HG03575 (cell line): ENCODE measurements around the gene ATP8B4.

Experiments used
- ATAC-seq: cut with Tn5 transposase; IDR thresholded peaks from one replicate; pipeline ENCODE4 v1.9.1; 2021; ENCODE audit not compliant: unreplicated experiment, insufficient number of reproducible peaks, low FRiP score; ENCODE audit errors: extremely low read depth

Gene ATP8B4

DNA sequence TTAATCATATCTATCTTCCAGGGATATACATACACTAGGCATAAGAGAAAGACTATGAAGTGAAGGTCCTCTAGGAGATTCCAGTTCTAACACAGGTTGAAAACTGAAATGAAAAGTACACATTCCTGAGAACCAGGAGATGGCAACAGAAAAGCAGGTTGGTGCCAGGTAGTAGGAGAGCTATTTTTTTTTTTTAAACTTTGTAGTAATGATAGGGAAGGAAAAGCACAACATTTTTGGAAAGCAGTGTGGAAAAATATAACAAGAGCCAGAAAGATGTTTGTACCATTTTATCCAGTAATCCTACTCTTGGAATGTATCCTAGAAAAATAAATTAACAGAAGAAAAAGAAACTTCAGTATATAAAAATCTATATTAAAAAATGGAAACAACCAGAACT is 308.3 kb downstream of the ATP8B4 start:
- no peak for ATAC-seq

DNA sequence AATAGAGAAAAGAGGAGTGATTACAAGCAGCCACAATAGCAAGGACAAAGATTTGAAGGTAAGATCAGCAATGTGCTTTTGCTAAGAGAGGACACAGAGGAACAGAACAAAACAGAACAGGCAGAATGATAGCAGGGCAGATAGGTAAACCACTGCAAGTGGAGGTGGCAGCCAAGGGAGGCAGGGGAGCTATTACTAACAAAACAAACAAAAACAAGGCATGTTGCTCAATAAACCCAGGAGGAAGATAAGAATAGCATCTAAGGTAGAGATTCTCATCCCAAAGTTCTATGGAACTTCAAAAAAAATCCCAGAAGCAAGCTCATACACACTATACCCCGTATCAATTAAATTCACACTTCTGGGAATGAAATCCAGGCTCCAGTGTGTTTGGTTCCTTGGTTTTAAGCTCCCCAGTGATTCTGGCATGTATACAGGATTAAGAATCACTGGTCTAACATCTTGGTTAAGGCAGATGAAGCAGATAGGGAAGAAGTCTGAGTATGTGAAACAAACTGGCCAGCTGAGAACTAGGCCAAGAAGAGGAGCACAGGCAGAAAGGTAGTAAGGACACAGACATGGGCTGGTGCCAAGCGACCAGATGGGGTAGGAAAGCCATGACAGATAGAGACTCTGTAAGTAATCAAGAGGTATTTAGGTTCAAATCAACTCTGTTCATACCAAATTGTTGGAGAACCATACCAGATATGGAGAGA is 309.0 kb downstream of the ATP8B4 start:
- ATAC-seq, result no peak

DNA sequence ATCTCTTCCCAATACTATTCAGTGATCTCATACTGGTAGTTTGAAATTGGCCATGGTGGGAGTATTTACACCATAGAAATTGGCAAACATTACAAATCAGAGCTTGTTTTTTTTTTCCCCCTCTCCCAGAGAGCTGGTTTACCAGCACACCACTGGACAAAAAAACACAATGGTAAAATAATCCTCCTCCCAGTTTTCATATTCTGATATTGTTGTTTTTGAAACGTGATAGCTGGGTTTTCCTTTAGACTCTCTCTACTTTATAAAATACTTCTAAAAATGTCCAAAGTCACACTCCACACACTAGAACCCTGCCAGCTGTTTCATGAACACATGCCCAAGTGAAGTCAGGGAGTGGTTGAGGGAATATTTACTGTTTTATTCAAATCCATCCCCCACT is 310.7 kb downstream of the ATP8B4 start:
- no peak for ATAC-seq
